ENCODE data around the gene STMN1. TPM values are rescaled to one million over a fixed set of nuclear protein-coding genes. Genes with fewer than 3 reads are reported as not detected.

STMN1 gene
- total and polyA plus RNA-seq, 9 of the 15 experiments (the other 6 are each of a cell fraction or from before 2014, with no cell fraction given) = 269 to 2,153 (median 595) TPM

GRCh38 chr1:25858906-25859789 lies 47.1 kb downstream of the STMN1 start, which contains the start of gene AUNIP (continued):
- TF ChIP-seq CREB3L1 (IDR thresholded peaks at IDR 0.05; ENCODE audit: borderline replicate concordance, low read depth) = peak; percentile 41; the same call in 1 of the 2 replicates
- TF ChIP-seq CEBPG (CRISPR knock-in tag; IDR thresholded peaks at IDR 0.05) = 0 out of 2 replicates have a peak, but pooled peaks have one; percentile 2
- TF ChIP-seq CEBPG (tag; conservative IDR thresholded peaks at IDR 0.05 in 1 of 2, IDR thresholded peaks at IDR 0.05 in 1 of 2) = no peak; a peak in 1 of 4 replicates
- TF ChIP-seq BRD4 (IDR thresholded peaks at IDR 0.05) = no peak
- TF ChIP-seq PTRF (tag; IDR thresholded peaks at IDR 0.05) = no peak
- 0 out of 2 replicates have a peak, but pooled peaks have one; percentile 8 for TF ChIP-seq ZBED1 (IDR thresholded peaks at IDR 0.05)
- no peak for TF ChIP-seq ZBTB17 (CRISPR knock-in tag; IDR thresholded peaks at IDR 0.05)
- no peak for TF ChIP-seq TSHZ1 (CRISPR knock-in tag; IDR thresholded peaks at IDR 0.05)
- 0 out of 2 replicates have a peak, but pooled peaks have one; percentile 45 for TF ChIP-seq KAT7 (CRISPR knock-in tag; IDR thresholded peaks at IDR 0.05; ENCODE audit: borderline replicate concordance)
- peak; percentile 82; the same call in 1 of the 2 replicates for TF ChIP-seq E2F3 (CRISPR knock-in tag; IDR thresholded peaks at IDR 0.05)
- TF ChIP-seq RBM14 (IDR thresholded peaks at IDR 0.05; ENCODE audit: borderline replicate concordance, insufficient read depth, low read depth, low read length) = 0 out of 2 replicates have a peak, but pooled peaks have one; percentile 78
- TF ChIP-seq ZNF316 (IDR thresholded peaks at IDR 0.05) = peak; percentile 49; the same call in 1 of the 2 replicates
- TF ChIP-seq, protein P1, sequence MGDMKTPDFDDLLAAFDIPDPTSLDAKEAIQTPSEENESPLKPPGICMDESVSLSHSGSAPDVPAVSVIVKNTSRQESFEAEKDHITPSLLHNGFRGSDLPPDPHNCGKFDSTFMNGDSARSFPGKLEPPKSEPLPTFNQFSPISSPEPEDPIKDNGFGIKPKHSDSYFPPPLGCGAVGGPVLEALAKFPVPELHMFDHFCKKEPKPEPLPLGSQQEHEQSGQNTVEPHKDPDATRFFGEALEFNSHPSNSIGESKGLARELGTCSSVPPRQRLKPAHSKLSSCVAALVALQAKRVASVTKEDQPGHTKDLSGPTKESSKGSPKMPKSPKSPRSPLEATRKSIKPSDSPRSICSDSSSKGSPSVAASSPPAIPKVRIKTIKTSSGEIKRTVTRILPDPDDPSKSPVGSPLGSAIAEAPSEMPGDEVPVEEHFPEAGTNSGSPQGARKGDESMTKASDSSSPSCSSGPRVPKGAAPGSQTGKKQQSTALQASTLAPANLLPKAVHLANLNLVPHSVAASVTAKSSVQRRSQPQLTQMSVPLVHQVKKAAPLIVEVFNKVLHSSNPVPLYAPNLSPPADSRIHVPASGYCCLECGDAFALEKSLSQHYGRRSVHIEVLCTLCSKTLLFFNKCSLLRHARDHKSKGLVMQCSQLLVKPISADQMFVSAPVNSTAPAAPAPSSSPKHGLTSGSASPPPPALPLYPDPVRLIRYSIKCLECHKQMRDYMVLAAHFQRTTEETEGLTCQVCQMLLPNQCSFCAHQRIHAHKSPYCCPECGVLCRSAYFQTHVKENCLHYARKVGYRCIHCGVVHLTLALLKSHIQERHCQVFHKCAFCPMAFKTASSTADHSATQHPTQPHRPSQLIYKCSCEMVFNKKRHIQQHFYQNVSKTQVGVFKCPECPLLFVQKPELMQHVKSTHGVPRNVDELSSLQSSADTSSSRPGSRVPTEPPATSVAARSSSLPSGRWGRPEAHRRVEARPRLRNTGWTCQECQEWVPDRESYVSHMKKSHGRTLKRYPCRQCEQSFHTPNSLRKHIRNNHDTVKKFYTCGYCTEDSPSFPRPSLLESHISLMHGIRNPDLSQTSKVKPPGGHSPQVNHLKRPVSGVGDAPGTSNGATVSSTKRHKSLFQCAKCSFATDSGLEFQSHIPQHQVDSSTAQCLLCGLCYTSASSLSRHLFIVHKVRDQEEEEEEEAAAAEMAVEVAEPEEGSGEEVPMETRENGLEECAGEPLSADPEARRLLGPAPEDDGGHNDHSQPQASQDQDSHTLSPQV (IDR thresholded peaks at IDR 0.05) = peak; percentile 83
- no peak for TF ChIP-seq HDAC6 (IDR thresholded peaks at IDR 0.05; ENCODE audit: low read depth, low read length)
- no peak for TF ChIP-seq PTBP1 (IDR thresholded peaks at IDR 0.05; ENCODE audit: low read depth, low read length)
- TF ChIP-seq ZNF347 (CRISPR knock-in tag; IDR thresholded peaks at IDR 0.05; ENCODE audit: low read depth) = no peak
